HG02798 (cell line): ENCODE results near the gene OSCP1.

Source experiments
- ATAC-seq: cut with Tn5 transposase; IDR thresholded peaks from one replicate; pipeline ENCODE4 v1.9.1; 2021; ENCODE audit warnings: mild to moderate bottlenecking; ENCODE audit not compliant: unreplicated experiment, poor library complexity

The OSCP1 gene

DNA sequence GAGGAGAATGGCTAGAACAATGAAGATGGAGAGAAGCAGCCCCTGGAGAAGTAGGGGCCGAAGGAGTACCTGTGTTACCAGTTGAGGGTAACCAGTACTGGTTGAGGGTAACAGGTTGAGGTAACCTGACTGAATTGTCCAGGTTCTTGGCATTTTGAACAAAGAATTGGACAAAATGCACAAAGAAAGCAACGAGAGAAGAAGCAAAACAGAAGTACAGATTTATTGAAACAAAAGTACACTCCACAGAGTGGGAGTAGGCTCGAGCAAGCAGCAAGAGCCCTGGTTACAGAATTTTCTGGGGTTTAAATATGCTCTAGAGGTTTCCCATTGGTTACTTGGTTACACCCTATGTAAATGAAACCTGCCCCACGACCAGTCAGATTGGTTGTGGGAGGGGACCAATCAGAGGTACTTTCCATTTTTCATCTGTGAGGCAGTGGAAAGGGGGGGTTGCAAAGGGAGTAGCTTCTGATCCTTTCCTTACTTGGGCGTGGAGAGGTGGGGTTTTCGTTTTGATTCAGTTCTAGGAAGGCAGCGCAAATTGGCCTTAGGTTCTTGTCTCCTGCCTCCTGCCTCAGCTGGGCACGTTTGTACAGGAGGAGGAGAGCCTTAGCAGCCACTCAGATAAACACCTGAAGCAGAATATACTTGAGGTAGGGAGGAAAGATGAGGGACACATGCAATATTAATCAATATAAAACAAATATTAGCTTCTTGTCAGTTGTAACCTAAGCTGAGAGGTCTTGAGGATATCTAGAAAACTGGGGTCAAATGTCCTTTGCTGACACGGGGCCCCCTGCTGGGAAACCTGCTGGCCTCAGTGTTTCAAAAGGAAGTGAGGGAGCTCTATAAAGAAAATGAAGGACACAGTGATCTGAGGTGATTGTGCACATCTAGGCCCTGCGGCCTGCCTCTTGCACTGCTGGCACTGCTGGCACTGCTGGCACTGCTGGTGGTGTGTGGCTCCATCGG, 38.3 kb downstream of the OSCP1 start:
- no peak for ATAC-seq

DNA sequence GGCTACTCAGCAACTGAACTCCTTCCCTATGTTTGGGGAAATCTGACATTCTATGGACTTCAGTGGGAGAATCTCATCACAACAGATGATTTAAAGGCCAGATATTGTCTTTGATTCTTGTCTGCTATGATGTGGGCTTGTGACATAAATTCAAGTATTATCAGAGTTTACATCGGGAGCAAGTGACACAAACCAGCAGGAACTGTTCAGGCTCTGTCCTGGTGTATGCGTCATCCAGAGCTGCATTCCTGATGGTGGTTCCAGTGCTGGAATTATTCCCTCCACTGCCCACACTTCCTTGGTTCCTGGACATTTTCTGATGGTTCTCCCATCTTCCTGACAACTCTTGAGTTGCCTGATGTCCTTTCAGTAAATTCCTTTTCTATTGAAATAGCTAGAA, 41.8 kb downstream of the OSCP1 start:
- ATAC-seq = no peak

DNA sequence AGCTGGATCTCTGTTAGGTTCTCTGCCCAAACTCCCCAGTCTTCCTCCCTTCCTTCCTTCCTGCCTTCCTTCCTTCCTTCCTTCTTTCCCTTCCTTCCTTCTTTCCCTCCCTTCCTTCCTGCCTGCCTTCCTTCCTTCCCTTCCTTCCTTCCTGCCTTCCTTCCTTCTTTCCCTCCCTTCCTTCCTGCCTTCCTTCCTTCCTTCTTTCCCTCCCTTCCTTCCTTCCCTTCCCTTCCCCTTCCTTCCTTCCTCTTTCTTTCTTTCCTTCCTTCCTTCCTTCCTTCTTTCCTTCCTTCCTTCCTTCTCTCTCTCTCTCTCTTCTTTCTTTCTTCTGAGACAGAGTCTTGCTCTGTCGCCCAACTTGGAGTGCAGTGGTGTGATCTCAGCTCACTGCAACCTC, 43.8 kb downstream of the OSCP1 start:
- no peak for ATAC-seq

DNA sequence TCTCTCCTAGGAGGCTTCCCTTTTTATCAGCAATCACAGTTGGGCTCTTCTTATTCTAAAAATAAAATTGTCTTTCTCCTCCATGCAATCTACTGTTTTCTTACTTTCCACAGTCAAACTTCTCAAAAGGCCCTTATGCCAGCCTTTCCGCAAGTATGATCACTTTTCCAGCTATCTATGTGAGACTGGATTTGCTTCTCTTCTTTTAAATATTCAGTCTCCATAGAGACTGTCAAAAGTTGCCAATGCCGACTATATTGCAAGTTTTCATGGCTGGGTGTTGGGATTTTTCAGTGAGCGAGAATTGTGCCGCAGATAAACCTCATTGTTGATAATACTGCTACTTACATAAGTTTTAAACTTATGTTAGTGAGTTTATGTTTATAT, 47.8 kb downstream of the OSCP1 start:
- no peak for ATAC-seq

DNA sequence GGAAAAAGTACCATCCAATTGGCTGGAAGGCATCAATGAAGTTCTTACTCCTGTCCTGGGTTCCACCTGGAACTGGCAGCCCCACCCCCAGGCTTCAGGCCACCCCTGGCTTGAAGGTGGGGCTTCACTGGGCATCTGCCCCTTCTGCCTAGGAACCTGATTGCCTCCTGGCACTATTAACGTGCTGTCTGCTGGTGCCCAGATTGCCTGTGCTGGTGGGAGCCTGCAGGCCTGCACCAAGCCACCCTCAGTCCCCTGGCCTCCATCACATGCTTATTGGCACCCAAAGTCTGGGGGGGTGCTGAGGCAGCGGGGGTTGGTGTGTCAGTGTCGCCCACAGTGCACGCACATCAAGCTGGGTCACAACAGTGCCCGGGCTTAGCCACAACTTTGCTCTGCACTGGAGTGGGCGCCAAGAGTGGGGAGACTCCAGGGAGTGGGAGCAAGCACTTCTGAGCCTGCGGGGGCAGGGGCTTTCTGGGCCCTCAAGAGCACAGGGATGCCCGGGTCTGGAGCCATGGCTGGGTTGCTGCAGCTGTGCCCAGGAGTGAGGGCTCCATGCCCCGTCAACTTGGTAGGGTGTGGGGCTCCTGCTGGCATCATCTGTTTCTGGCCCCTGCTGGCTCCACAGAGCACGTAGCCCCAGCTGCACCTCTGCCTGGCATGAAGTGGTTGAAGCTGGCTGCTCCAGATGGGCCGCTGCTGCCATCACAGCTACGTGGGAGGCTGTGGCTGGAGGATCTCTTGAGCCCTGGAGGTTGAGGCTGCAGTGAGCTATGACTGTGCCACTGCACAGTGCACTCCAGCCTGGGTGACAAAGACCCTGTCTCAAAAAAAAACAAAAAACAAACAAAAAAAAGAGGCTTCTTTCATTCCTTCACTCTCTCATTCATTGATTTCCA, 48.4 kb downstream of the OSCP1 start:
- ATAC-seq = peak; percentile 1

DNA sequence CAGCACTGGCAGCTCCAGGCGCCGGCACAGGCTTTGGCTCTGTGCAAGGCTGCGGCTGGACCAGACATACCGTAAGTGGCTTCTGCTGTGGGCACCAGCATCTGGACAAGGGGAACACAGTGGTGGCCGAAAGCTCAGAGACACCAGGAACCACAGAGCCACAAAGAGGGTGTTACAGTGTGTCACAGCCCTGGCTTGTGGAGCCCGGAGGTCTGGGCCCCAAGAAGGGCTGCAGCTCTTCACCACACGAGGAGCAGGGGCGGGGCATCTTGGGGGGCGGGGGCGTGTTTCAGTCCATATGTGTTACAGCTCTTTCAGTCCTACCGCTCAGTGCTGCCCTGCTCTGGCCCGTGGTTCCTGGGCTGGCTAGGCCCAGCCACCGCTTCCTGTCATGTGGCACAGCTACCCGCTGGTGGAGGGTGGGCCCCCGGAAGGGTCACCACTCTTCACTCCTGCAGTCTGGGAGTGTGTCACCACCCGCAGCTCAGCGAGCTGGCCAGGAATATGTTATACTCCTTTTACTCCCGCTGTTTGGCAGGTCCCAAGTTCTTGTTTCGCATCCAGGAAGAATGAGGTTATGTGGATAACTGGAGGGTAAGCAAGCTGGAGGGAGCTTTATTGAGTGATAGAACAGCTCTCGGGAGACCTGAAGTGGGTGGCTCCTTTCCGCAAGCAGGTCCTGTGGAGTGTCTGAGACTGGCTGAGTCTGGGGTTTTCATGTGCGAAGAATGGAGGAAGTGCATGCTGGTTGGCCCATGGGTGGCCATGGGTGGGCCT, 49.2 kb downstream of the OSCP1 start:
- peak; percentile 77 for ATAC-seq

DNA sequence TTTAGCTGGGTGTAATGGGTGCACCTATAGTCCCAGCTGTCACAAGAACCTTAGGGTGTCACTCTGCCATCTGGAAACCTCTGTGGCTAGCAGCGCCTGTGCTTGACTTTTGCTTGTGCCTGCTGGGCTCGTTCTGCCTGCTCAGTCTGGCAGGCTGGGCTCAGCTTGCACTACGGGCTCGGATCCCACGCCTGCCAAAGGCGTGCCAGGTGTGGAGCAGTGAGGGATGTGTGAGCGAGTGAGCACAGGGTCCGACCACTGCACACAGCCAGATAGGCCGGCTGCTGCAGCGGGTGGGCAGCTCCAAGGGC, 49.8 kb downstream of the OSCP1 start:
- no peak for ATAC-seq

DNA sequence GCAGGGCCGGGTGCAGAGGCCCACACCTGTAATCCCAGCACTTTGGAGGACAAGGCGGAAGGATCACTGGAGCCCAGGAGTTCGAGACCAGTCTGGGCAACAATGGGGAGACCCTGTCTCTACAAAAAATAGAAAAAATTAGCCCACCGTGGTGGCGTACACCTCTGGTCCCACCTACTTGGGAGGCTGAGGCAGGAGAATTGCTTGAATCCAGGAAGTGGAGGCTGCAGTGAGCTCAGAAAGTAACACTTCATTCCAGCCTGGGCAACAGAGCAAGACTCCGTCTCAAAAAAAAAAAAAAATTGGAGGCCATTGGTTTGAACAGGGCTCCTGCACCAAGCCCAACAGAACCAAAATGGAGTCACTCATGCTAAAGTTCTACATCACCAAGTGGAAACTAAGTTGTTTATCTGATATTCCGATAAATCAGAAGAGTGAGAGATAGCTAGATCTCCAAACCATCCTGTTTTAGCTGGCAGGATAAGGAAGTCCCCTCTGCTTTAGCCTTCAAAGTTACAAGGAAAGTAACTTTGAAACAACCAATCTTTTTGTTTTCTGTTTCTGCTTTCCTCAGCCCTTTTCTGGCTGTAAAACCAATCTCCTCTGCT, 51.8 kb downstream of the OSCP1 start:
- no peak for ATAC-seq

DNA sequence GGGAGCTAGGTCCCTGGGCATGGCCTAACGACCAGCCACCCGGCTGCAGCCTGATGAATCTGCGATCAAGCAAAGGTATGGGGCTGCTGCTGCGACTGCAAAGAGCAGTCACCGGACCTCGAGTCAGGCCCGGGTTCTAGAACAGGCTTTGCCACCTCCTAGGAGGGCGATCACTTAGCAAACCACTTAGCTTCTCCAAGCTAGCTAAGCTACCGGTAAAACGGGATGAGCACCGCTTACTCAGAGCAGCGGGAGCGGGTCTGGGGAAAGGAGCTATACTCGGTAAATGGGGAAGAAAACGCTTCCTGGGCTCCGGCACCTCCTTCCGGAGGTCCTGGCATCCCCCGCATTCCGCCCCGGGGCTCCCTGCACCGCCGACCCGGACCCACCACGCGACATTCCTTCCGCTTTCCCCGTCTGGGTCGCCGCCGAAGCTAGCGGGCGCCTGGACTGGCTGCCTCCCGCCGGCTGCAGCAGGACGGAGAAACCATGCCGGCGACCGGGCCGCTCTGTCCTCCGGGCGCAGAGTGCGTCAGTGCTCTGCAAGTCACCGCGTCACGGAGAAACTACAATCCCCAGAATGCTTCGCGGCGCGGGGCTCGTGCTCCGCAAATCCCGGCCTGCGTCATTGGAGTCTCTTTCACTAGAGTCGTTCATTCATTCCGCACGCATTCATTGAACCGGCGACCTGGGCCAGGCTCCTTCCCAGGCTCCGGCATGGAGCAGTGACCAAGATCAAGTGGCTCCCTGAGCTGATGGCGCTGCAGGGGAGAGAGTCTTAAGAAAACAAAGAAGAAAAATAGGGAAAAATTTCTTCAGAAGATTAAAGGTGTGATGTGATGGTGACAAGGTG, 52.6 kb downstream of the OSCP1 start, which contains the start of gene LSM10:
Gene LSM10, minus strand, starts transcription at position 531 of the 853 bp plus-strand sequence. CDS start 3,779 bp downstream, outside the sequence.
- ATAC-seq = peak; percentile 65

DNA sequence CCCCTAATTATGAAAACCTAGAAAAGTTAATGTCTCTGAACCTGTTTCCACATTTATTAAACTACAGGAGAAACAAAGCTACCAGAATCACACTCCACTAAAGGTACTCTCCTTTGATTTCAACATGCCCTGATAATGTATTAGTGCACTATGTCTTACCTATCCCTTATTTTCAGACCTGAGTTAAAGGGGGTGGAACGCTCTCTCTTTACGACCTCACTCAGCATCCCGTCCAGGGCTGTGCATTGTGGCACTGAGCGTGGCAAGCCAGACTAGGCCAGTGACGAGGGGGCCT, 53.2 kb downstream of the OSCP1 start:
- peak; percentile 13 for ATAC-seq

DNA sequence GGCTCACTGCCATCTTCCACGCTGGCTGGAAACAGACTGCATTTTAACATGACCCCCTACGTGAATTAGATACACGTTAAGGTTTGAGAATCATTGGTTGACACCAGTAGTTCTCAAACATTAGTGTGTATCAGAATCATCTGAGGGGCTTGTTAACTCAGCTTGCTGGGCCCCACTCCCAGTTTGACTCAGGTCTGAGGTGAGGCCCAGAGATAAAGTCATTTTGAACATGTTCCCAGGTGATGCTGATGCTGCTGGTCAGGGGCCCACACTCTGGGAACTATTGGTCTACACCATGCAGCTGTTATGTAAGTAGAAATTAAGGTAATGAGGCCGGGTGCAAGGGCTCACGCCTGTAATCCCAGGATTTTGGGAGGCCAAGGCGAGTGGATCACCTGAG, 53.9 kb downstream of the OSCP1 start:
- ATAC-seq = no peak

DNA sequence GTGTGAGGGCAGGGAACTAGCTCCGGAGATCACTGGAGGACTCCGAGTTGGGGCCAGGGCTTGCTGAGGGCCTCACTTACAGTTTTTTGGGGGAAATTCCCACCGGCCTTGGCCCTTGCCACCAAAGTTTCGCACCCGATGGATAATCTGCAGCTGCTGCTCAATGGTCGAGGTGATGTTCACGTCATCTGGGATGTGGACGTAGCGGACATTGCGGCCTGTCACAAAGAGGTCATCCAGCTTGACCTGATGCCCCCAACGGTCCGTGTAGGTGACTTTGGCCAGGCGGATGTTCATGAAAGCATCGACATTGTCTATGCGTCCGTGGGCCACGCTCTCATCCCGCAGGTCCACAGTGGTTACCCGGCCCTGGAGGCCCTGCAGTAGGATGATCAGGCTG, 56.6 kb downstream of the OSCP1 start:
- ATAC-seq = no peak

DNA sequence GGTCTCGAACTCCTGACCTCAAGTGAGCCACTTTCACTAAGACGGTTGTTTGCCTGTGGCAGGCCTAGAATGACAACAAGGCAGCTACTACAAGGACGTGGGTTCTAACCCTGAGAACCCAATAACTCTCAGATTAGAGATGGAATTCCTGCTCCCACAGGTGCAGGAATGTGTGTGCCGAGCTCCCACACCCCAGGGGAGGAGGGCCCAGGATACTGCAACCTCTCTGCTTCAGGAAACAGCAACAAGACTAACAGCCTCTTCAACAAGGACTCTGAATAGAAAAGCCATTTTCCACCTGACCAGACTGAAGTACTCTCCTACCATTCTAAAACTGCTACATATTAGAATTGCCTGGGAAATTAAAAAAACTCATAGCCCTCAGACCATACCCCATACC, 57.4 kb downstream of the OSCP1 start:
- ATAC-seq = no peak

DNA sequence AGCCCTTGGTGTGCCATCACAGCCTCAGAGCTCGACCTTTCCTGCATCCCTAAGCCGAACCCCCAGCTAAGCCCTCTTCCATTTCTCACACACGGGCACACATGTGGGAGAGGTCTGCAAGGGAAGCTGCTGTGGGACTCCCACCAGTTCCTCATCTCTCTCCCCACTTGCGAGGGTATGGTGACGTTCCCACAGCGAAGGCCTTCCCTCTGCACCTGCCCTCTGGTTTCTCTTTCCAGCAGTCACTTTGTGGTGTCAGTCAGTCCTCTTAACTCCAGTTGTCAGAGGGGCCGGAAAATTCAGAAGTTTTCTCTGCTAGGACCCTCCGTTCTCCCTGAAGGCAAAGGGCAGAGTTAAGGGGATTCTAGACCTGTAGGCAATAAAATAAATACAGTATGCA, 59.0 kb downstream of the OSCP1 start:
- ATAC-seq = no peak

DNA sequence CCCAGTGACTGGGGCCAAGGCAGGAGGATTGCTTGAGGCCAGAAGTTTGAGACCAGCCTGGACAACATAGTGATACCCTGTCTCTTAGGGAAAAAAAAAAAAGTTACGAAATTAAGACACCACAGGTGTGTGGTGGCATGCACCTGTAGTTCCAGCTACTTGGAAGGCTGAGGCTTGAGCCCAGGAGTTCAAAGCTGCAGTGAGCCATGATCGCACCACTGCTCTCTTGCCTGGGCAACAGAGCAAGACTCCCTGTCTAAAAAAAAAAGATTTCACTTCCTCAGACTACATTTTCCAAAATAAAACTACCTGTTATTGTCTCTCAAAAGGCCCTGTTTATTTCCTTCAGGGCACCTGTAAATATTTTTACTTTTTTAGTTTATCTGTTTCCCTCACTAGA, 59.8 kb downstream of the OSCP1 start:
- no peak for ATAC-seq

DNA sequence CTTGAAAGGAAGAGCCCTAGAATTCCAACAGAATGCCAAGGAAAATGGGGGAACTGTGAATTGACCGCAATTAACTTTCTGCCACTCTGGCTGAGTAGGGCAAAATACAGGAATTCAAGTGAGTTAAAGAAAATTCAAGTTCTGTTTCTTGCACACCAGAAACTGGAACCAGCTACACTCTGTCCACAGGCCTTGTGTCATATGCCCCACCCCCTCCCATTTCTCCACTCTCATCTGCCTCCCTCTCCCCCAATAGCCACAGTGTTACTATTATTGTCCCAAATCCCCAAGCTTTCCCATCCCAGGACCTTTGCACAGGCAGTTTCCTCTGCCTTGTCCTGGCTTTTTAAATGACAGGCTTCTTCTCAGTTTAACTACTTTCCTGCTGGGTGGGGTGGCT, 60.3 kb downstream of the OSCP1 start:
- ATAC-seq = no peak

DNA sequence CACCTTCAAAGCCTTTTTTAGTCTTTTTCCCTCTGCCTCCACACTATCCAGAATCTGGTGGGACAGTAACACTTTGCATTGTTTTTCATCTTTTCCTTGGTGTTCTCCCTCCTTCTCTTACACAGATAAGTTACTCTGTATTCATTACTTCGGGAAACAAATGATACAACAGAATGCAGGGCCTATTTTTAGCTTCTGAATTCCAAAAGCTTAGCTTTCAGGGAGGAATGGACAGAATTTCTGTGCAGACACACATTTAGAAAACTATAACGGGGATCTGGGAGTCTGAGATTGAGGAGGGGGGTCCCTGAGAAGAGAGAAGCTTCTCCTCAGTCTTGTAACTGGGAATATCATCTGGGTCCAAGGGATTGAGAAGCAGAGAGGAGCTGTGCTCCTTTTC, 61.0 kb downstream of the OSCP1 start:
- no peak for ATAC-seq

DNA sequence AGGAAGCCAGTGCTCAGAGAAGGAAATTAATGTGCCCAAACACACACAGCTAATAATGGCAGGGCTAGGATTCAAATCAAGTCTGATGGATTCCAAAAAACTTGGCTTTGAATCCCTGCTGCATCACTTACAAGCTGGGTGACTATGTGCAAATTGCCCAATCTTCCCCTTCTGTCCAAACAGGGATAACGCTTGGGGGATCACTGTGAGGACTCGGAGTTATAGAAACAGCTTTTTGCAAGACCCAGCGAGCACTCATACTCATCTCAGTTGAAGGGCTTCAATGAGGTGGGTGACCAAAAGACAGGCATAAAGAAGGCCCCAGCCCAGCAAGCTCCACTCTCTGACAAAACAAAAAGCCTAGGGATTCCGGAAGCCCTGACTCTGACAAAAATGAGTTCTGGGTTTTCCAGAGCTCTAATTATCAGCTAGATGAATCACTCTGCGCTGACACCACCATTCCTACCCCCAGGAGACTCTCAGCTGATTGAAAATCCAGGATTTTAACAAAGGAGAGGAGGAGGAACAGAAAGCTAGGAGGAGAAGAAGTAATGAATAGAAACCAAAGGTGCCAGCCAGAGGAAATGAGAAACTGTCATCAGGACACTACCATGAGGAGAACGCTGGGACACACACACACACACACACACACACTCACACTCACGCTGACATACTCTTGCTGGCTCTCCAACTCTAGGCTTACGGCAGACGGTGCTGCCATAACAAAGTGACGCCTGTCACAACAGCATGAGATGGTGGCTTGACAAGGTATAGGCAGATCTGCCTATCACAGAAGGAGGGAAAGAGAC, 62.9 kb downstream of the OSCP1 start:
- ATAC-seq = no peak
